GM19467 (cell line): ENCODE results near the gene FBH1.

Source experiments
- ATAC-seq: cut with Tn5 transposase; IDR thresholded peaks from one replicate; pipeline ENCODE4 v1.9.1; 2021; ENCODE audit warnings: mild to moderate bottlenecking, moderate library complexity; ENCODE audit not compliant: unreplicated experiment

The FBH1 gene

DNA sequence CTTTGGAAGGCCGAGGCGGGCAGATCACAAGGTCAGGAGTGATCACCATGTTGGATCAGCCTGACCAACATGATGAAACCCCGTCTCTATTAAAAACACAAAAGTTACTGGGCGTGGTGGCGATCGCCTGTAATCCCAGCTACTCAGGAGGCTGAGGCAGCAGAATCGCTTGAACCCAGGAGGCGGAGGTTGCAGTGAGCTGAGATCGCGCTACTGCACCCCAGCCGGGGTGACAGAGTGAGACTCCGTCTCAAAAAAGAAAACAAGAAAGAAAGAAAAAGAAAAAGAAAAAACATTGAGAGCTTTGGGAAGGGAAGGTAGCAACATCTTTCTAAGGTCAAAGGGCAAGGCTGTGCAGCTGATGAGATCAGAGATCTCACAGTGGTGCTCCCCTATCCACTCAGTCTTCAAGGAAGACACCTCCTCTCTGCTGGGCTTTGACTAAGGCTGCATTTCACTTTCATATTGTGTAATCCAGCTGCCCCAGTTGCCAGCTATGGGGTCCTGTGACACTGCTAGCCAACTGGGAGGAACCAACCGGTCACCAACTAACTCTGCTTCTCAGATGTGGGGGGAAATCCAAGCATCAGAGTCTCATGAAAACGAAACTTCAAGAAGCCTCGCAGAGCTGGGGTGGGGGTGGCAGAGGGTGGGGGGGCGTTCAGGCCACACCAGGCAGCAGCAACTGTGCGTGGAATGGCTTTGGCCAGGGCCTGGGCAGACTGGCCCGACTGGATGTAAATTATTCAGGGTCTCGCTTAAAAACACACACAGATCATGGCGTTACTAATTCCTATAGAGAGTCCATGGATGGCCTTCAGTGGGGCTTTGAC, 85.8 kb downstream of the FBH1 start:
- ATAC-seq = peak; percentile 66

DNA sequence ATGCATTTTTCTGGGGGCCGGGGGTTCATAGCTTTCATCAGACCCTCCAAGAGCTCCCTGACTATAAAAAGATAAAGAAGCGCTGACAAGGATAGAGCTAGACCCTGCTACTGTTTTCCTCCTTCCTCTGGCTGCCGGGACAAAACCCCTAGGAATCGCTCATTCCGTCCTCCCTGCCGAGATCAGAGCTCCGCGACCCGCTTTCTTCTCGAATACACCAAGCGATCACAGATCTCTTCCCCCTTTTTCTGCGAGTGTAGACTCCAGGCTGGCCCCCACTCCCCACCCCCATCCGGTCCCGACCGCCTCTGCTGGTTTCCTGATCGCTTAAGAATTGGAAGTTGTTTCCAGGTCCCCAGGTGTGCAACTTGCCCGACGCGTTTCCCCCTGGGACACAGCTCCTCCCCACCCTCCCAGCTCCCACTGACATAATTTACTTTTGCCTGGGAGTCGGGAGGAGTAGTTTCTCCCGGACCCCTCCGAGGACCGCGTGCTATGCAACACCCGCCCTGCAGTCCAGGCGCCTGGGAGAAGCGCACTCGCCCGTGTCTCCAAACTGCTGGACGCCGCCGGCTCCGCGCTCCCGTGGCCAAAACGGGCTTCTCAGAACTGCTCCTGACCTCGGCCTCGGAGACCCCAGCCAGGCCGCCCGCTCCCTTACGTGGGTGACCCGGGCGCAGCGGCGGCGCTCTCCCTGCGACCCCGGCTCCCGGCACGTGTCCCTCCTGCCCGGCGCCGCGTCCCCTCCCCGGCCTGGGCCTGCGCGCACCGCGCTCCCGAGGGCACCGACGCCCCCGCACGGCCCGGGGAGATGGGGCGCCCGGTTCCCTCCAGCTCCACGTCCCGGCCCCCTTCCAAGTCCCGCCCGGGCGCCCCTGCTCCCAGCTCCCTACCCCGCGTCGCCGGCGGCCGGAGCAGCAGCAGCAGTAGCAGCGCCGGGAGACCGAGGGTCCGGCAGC, 86.7 kb downstream of the FBH1 start:
- ATAC-seq = peak; percentile 12

DNA sequence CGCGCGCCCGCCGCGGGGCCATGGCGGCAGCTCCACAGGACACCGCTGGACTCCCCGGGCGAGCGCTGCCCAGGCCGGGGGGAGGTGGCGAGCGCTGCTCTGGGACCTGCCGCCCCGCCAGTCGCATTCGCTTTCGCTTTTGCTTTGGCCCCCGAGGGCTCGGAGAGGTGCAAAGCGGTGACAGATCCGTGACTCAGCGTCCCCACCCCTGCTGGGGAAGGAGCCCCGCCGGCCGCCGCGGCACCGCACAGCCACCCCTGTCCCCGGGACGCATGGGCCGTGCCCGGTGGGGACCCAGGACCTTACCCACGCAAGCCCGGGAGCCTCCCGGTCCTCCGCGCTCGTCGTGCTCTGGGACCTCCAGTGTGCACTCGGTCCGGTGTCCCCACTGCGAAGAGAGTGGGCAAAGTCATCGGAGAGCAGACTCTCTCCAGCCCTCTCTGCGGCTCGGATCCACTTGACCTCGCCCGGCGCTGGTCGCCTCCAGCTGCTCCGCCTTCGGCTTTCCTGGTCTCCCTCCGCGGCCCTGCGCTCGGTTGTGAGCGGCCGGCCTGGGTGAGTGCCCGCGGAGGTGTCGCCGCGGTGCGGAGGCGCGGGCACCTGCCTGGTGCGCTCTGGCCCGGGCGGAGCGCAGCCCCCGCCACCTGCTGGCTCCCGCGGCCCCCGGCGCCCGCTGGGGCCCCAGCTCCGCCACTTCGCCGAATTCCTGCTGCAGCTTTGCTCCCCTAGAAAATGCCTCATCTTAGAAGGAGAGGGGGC, 87.6 kb downstream of the FBH1 start, which contains the start of gene IL15RA:
Gene IL15RA, minus strand, starts transcription at position 73 of the 759 bp plus-strand sequence. Its CDS starts 51 bp downstream, at position 22.
- peak; percentile 61 for ATAC-seq

DNA sequence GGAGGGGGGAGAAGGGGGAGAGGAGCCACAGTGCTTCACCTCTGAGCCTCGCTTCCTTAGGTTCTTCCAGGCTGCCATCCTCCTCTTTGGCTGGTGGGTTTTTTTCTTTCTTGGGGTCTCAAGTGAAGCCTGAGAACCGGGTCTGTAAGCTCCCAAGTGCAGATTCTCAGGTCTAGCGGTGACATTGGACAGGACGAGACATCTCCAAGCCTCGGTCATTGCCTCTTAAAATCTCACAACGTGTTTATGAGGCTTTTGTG, 88.1 kb downstream of the FBH1 start:
- no peak for ATAC-seq

DNA sequence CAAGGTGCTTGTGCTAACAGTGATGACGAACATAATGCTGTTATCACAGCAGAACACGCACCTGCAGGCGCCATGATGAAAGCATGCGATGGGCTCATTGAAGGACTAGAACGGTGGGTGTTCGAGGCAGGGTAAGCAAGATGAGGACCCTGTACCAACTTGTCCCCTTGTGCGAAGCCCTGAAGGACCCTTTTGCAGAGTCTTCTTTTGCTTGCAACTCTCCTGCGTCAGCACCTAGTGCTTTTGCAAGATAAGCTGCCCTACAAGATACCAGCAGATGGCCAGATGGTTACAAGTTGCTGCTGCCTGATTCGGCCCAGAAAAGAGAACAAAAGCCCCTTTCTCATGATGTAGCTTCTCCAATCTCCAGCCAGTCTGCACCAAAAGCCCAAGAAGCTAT, 91.5 kb downstream of the FBH1 start:
- no peak for ATAC-seq

DNA sequence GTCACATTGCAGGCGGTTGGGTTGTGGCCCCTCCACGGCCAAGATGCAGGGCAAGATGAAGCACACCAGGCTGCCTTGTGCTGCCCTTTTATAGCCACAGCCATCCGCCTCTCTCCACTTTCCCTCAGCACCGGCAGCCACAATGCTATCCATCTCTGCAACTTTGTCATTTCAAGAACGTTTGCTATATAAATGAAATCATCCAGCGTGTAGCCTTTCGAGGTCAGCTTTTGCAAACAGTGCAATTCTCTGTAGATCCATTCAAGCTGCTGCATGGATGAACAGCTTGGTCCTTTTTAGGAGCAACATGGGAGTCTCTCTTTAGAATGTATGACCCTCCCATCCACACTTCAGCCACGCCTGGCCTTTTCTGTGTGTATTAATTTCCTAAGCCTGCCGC, 93.7 kb downstream of the FBH1 start:
- ATAC-seq = no peak

DNA sequence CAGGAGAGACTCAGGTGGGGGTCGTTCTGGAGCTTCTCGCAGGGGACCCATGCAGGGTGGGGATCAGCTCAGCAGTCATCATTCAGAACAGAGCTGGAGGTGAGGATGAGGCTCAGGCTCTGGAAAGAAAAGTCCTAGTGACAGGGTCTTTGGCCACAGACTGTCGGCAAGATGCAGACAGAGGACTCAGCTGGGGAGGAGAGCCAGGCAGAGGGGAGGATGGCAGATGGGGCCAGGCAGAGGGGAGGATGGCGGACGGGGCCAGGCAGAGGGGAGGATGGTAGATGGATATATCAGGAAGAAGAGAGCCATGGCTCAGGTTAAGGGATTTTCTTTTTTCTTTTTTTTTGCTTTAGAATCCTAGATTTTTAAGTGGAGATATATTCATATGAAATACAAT, 95.0 kb downstream of the FBH1 start:
- ATAC-seq = no peak
